NK-92 treated with Interleukin-12 subunit alpha and Interleukin-12 subunit beta, amount 100 ng/mL, for 24 hours (cell line): ENCODE results near the gene UMODL1.
A peak's percentile ranks its signal among the peaks of the same experiment; 100 is the strongest.

Experiments
- DNase-seq: peaks from one replicate; lab custom pipeline; 2025; lab: John Stamatoyannopoulos, UW

Gene UMODL1

GRCh38 chr21:42151148-42151947 lies 80.2 kb downstream of the UMODL1 start:
- no peak for DNase-seq

GRCh38 chr21:42151948-42152220 lies 80.8 kb downstream of the UMODL1 start:
- DNase-seq: no peak

- DNase-seq: no peak
Measured at GRCh38 chr21:42153046-42153686, 82.0 kb downstream of the UMODL1 start.

- DNase-seq: no peak
Measured at GRCh38 chr21:42153746-42154145, 82.6 kb downstream of the UMODL1 start.

- DNase-seq: no peak
Measured at GRCh38 chr21:42154237-42155044, 83.3 kb downstream of the UMODL1 start.

GRCh38 chr21:42155045-42155855 lies 84.1 kb downstream of the UMODL1 start:
- DNase-seq: no peak

- no peak for DNase-seq
Measured at GRCh38 chr21:42156690-42157605, 85.8 kb downstream of the UMODL1 start.

- DNase-seq: no peak
Measured at GRCh38 chr21:42157606-42158310, 86.6 kb downstream of the UMODL1 start.

GRCh38 chr21:42158846-42159245 lies 87.7 kb downstream of the UMODL1 start:
- no peak for DNase-seq

- no peak for DNase-seq
Measured at GRCh38 chr21:42159560-42160110, 88.5 kb downstream of the UMODL1 start.

- DNase-seq: no peak
Measured at GRCh38 chr21:42160111-42160721, 89.1 kb downstream of the UMODL1 start.

GRCh38 chr21:42160765-42161164 lies 89.6 kb downstream of the UMODL1 start:
- no peak for DNase-seq

- no peak for DNase-seq
Measured at GRCh38 chr21:42161401-42161955, 90.4 kb downstream of the UMODL1 start.

- DNase-seq: peak; percentile 52
Measured at GRCh38 chr21:42161956-42162681, 91.0 kb downstream of the UMODL1 start.

- DNase-seq: peak; percentile 59
Measured at GRCh38 chr21:42162831-42163510, 91.9 kb downstream of the UMODL1 start.

- DNase-seq: no peak
Measured at GRCh38 chr21:42163511-42163863, 92.4 kb downstream of the UMODL1 start.

- DNase-seq: peak; percentile 49
Measured at GRCh38 chr21:42164064-42164789, 93.1 kb downstream of the UMODL1 start.
